Calu3 (cell line): Measurements from ENCODE around the gene IQCB1. TPM values are rescaled to one million over a fixed set of nuclear protein-coding genes. Genes with fewer than 3 reads are reported as not detected.

Experiments
- BruUV-seq: library from RNA; stranded (reverse); fragments of 400-500 nt; replicated peaks from 2 replicates; lab custom pipeline; 2021; lab: Mats Ljungman, UMichigan
- CTCF ChIA-PET: fragments of 300-600 bp; sonication (Branson Sonifier 250); formaldehyde crosslinking; loops from one replicate; lab custom pipeline; 2022; ENCODE audit warnings: antibody characterized with exemption; lab: Charles Lee
- DNase-seq: peaks from one replicate; pipeline ENCODE4 v3.0.0; 2022
- H3K27ac Mint-ChIP-seq: one replicate; pipeline ENCODE4 v1.8.0; 2022; ENCODE audit warnings: mixed read lengths; ENCODE audit not compliant: unreplicated experiment
- H3K27me3 Mint-ChIP-seq: one replicate; pipeline ENCODE4 v1.8.0; 2022; ENCODE audit warnings: mixed read lengths; ENCODE audit not compliant: unreplicated experiment
- H3K36me3 Mint-ChIP-seq: one replicate; pipeline ENCODE4 v1.8.0; 2022; ENCODE audit warnings: mild to moderate bottlenecking, moderate library complexity, mixed read lengths; ENCODE audit not compliant: insufficient read depth, unreplicated experiment
- H3K4me1 Mint-ChIP-seq: one replicate; pipeline ENCODE4 v1.8.0; 2022; ENCODE audit warnings: mild to moderate bottlenecking, low read depth, mixed read lengths; ENCODE audit not compliant: unreplicated experiment
- H3K4me3 Mint-ChIP-seq: one replicate; pipeline ENCODE4 v1.8.0; 2022; ENCODE audit warnings: mild to moderate bottlenecking, low read depth, moderate library complexity, mixed read lengths; ENCODE audit not compliant: unreplicated experiment
- H3K9me3 Mint-ChIP-seq: one replicate; pipeline ENCODE4 v1.8.0; 2022; ENCODE audit warnings: low read depth, mixed read lengths; ENCODE audit not compliant: unreplicated experiment
- CTCF ChIP-seq: fragments of 200-600 bp; IDR thresholded peaks from one replicate; pipeline ENCODE4 v1.8.0; 2022; ENCODE audit warnings: antibody characterized with exemption; ENCODE audit not compliant: unreplicated experiment
- intact Hi-C: fragments of 100-400 bp; cut with micrococcal nuclease; formaldehyde crosslinking; loops from one replicate; pipeline ENCODE4 v1.10.0; 2022; ENCODE audit not compliant: unreplicated experiment
- total RNA-seq: library from RNA; stranded (reverse); gene quantifications from 2 replicates; pipeline ENCODE4 v1.2.3, GENCODE V29; 2022

Gene IQCB1
- total RNA-seq, 1 experiment from 2014 or later = 25.0 TPM

- H3K4me3 Mint-ChIP-seq = no peak overlapping the region
- TF ChIP-seq CTCF = peak; percentile 25
- CTCF ChIA-PET = no interaction called here
Observed at GRCh38 chr3:121855555-121855954, 20.7 kb upstream of the IQCB1 start.

GRCh38 chr3:121852256-121852655 lies 17.4 kb upstream of the IQCB1 start:
- Mint-ChIP-seq H3K4me3 (no peak overlapping the region), H3K27me3 (no peaks in the 10 kb centered on the region), H3K4me1 (no peaks in the 10 kb centered on the region), H3K9me3 (no peaks in the 10 kb centered on the region), H3K36me3 (no peaks in the 10 kb centered on the region), H3K27ac (no peak overlapping the region)
- intact Hi-C loops = loop anchor here (10.0 kb wide), 1 partner anchor 403 kb away; no protein-coding TSS in a partner anchor
- no peak for DNase-seq
- no peak for TF ChIP-seq CTCF
- BruUV-seq = no TSS peak
- CTCF ChIA-PET = no interaction called here

More at GRCh38 chr3:121855555-121855954, 20.7 kb upstream of the IQCB1 start:
- no peaks in the 10 kb centered on the region for H3K9me3 Mint-ChIP-seq
- H3K4me1 Mint-ChIP-seq = no peaks in the 10 kb centered on the region
- BruUV-seq = no TSS peak
- H3K27me3 Mint-ChIP-seq = no peaks in the 10 kb centered on the region
- DNase-seq = peak; percentile 36
- intact Hi-C loops = loop anchor here (1.0 to 10.0 kb wide), 3 partner anchors 140 to 399 kb away; no protein-coding TSS in a partner anchor
- H3K36me3 Mint-ChIP-seq = no peaks in the 10 kb centered on the region
- no peak overlapping the region for H3K27ac Mint-ChIP-seq

GRCh38 chr3:121844892-121845291 lies 10.0 kb upstream of the IQCB1 start:
- intact Hi-C loops = no loop called here
- Mint-ChIP-seq H3K27ac (no peak overlapping the region), H3K9me3 (no peaks in the 10 kb centered on the region), H3K4me1 (no peaks in the 10 kb centered on the region), H3K4me3 (no peak overlapping the region), H3K36me3 (peaks cover 5% of the 10 kb centered on the region), H3K27me3 (no peaks in the 10 kb centered on the region)
- no peak for DNase-seq
- no peak for TF ChIP-seq CTCF
- CTCF ChIA-PET = no interaction called here
- BruUV-seq = no TSS peak

- Mint-ChIP-seq H3K27ac (no peak overlapping the region), H3K36me3 (peaks cover 10% of the 10 kb centered on the region), H3K4me1 (peaks cover 12% of the 10 kb centered on the region), H3K9me3 (no peaks in the 10 kb centered on the region), H3K27me3 (no peaks in the 10 kb centered on the region), H3K4me3 (no peak overlapping the region)
- no peak for TF ChIP-seq CTCF
- no peak for DNase-seq
- intact Hi-C loops = loop anchor here (10.0 kb wide), 1 partner anchor 295 kb away; the partner anchor contains the start of gene POLQ
- CTCF ChIA-PET = interaction anchor here (0.7 kb wide), 1 partner anchor 54 kb away, joined by 7 read pairs; the partner anchor contains the start of gene SLC15A2
- no TSS peak for BruUV-seq
Observed at GRCh38 chr3:121839962-121840361, 5.1 kb upstream of the IQCB1 start.
